Kidney glomerular epithelial cell (primary cell): ENCODE measurements around the gene SH3RF1.

ENCODE experiments used
- DNase-seq: peaks from one replicate; lab custom pipeline; 2025; lab: John Stamatoyannopoulos, UW

The SH3RF1 gene

GRCh38 chr4:169251291-169252235, 19.2 kb downstream of the SH3RF1 start:
- DNase-seq, result peak; percentile 73

DNA sequence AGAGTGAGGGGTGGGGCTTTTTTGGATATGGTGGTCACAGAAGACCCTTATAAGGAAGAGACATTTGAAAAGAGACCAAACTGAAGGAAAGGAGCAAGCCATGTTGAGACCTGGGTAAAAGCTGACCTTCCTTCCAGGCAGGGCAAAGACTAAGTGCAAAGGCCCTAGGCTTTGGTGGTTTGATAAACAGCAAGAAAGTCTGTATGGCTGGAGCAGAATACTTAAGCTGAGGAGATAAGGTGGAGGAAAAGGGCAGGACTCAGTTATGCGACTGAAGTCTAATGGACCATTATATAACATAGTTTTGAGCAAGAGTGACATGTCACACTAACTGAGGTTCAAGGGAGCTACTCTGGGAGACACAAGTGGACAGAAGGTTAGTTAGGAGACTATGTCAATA, 20.0 kb downstream of the SH3RF1 start:
- no peak for DNase-seq

DNA sequence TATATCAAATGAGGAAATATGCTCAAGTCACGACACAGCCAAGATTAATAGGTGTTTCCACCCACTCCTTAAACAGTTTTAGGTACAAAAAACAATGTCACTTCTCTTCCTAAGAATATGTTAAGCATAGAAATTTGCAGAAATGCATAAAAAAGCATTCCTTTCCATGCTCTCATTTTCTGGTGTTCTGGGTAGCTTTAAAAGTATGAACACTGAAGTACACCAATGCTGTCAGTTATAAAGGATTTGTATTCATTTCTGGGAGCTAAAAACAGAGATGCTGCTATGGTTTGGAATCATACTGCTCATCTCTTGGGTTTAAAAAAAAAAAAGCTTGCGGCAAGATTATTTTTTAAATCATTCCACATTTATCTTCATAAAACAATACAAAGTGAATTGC, 20.8 kb downstream of the SH3RF1 start:
- DNase-seq, result no peak

DNA sequence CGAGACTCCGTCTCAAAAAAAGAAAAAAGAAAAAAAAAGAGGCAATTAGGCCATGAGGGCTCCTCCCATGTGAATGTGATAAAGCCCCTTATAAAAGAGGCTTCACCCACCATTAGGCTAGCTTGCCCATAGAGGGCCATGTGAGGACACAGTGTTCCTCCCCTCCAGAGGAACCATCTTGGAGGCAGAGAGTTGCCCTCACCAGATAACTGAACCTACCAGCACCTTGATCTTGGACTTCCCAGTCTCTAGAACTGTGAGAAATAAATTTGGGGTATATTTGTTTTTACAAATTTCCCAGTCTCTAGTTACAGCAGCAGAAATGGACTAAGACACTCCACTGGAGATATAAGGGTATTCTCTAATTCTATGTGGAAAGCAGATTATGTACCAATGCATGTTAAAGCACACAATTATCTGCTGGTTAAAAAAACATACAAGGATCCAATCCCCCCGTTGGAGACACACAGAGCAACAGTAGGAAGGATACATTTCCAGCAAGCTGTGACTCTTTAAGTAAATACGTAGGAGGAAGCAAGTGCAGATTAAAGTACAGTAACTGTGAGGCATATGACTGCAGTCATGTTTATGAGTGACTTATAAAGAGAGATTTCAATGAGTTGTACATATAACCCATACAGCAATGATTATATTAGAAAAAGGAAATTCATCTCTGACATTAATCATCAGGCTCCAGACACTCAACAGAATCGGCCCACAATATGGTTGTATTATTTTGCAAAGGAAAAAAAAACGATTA, 21.4 kb downstream of the SH3RF1 start:
- peak; percentile 97 for DNase-seq

DNA sequence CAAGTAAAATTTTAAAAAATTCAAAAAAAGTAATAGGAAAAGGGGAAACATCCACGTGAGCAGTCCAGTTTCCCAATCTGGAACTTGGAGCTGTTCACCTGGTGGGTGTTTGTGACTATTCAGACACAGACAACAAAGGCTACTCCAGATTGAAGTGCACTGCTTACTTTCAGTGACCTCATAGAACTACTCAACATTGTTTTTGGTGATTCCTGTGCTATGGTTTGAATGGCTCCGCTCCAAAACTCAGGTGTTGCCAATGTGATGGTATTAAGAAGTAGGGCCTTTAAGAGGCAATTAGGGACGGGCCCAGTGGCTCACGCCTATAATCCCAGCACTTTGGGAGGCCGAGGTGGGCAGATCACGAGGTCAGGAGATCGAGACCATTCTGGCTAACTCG, 22.1 kb downstream of the SH3RF1 start:
- DNase-seq, result no peak

DNA sequence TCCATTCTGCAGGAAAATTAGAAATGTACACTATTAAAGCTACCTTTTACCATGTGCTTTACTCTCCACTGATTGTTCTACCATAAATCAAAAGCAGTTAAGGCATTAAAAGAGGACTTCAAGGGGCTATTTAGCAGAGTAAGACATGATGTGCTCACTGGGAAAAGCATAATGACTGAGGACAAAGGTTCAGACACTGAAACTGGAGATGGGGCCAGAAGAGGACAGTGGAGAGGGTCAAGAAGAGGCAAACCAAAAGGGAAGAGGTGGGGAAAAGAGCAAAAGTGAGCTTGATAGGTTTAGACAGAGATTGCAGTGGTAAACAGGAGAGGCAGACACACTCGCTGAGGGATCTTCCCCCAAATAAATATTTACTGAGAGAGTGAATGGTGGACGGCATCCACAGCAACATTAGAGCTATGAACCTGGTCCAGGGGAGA, 23.8 kb downstream of the SH3RF1 start:
- DNase-seq, result no peak

- no peak for DNase-seq
Observed at GRCh38 chr4:169246279-169246678, 24.5 kb downstream of the SH3RF1 start.

GRCh38 chr4:169245061-169245460, 25.7 kb downstream of the SH3RF1 start:
- DNase-seq, result no peak

DNA sequence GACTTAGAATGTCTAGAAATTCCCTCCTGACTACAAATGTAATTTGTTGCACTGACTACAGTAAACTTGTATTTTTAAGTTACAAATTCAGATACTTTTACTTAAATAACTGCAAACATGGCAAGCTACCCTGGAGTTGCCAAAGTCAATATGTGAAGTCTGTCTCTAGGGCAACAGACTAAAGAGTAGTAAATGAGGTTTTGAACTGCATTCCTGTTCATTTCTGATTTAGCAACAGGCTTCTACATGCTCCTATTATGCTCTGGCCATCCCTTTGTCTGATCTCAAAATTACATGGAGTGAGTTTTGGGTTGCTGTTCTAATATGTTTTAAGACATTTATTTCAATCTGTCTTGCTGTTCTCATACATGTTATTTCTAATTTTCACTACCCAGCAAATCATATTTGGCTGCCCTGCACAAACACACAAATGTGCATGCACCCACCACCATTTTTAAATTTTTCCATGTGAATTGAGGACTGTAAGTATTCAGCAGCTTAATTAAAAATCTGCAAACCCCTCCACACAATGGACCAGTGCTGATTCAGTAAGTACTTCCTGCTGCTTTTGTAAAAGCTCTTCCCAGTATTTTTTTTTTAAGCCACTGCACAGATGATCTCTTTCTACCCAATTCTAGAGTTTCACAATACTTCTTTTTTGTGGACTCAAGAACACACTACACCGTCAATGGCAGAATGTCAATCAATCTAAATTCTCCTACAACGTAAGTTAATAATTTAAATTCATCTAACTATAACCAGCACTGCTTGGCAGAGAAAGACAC, 26.7 kb downstream of the SH3RF1 start:
- DNase-seq, result peak; percentile 53

GRCh38 chr4:169241464-169241863, 29.3 kb downstream of the SH3RF1 start:
- no peak for DNase-seq

DNA sequence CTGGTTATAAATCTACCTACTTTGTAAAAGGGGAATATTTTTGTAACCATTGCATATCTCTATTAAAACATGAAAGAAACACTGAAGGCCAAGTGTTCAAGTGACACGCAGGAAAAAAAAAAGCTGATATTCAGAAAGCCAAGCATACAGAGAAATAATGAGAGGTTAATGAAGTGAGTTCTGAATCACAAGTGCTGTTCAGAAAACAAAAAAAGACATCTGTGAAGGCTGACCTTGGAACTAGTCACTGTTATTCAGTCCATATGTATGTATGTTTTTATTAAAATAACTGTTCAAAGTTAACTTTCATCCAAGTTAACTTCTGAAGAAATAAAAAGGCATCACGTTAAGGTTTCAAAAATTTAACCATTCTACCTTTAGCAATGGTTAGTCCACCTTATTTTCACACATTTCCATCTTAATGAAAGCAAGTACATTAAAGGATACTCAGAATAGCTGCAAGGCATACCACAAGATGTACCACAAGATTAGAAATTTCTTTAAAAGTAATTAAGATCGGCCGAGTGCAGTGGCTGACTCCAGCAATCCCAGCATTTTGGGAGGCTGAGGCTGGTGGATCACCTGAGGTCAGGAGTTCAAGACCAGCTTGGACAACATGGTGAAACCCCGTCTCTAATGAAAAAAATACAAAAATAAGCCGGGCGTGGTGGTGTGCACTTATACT, 31.4 kb downstream of the SH3RF1 start:
- no peak for DNase-seq

DNA sequence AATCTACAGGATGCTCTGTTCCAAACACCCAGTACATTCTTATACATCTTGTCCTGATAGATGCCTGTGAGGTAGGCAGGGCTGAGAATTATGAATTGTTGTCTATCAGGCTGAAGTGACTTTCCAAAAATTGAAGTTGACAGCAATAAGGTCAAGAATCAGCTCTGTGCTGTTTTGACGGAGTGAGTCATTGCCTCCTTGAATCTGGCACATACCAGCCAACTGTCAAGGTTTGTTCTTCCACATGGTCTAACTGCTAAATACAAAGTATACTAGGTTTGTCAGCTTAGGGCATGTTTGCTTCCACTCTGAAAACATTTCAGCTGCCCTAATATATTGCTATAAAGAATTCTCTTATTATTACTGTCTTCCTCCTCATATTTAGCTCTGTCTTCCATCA, 32.3 kb downstream of the SH3RF1 start:
- peak; percentile 14 for DNase-seq

DNA sequence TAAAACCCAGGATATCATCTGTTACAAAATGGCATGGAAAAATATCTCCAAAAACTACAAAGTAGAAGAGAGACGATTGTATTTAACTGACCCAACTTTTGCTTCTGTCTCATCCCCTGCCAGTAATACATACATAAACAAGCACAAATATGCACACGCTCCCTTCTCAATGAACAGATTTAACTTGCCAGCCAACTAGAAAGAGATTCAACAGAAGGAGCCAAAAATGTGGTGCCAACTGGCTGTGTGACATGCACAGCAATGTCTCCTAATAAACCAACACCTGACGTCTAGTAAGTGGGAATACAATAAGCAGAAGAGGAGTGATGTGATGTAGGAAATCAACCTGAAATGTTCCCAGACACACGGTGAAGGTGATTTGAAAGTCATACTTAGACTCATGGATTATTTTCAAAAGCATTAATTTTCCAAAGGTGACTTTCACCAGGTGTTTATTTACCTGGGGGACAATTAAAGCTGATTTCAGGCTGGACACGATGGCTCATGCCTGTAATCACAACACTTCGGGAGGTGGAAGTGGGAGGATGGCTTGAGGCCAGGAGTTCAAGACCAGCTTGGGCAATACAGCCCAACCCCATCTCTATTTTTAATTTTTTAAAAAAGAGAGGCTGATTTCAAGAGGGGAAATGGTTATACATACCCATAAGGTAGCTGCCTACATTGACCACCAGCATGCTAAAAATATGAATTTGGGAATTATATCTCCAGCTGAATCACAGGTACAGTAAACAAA, 33.7 kb downstream of the SH3RF1 start:
- DNase-seq, result no peak

DNA sequence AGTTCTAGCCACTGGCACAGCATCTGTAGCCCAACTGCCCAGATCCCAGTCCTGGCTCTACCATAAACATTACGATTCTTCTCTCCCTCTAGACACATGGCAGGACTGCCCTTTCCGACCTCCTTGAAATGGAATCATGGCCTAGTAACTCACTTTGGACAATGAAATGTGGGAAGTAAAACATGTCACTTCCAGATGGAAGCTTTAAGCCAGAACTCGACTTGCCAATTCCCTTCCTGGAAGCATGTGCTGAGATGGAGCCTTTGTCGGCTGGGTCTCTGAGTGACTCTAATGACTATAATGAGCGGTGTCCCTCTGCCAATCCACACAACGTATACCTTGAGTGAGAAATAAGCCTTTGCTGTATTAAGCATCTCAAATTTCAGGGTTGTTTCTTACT, 34.7 kb downstream of the SH3RF1 start:
- no peak for DNase-seq

DNA sequence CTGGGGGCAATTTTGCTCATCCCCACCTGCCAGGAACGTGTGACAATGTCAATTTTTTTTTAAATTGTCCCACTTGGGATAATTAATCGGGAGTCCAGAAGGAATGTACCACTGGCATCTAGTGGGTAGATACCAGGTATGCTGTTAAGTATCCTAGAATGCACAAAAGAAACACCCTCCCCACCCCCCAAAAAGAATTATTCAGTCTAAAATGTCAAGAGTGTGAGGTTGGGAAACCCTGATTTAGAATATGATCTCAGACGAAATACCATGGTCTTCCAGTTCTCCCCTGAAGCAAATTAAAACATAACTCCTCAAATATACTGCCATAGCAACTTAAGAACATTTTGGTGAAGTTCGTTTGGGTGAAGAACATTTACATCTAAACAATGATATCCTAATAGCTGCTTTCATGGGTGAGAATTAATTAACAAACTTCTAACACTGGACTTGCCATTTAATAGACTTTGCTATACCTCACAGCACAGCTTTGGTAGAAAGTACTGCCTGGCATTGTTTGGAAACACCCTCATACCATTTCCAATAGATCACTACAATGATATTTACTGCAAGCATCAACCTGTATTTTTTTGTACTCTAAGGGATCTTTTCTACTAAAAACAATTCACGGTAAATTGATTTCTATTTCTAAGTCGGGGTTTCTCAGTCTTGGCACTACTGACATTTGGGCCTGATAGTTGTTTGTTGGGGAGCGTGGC, 36.5 kb downstream of the SH3RF1 start:
- DNase-seq, result peak; percentile 57

DNA sequence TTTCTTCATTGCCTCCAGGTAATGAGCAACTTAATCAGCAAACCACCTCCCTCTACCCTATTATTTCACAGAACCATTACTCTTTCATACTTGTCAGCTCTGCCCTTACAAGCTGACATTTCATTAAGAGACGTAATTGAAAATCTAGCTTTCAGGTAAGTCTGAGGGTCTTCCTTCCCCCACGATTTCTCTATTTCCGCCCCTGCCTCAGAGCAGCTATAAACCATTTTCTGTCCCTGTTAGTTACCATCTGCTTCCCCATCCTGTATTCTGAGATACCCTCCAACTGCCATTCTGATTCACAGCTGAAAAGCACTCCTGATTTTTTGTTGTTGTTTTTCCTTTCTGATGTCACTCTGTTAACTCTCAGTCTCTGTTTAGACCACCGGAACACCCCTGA, 37.1 kb downstream of the SH3RF1 start:
- no peak for DNase-seq

DNA sequence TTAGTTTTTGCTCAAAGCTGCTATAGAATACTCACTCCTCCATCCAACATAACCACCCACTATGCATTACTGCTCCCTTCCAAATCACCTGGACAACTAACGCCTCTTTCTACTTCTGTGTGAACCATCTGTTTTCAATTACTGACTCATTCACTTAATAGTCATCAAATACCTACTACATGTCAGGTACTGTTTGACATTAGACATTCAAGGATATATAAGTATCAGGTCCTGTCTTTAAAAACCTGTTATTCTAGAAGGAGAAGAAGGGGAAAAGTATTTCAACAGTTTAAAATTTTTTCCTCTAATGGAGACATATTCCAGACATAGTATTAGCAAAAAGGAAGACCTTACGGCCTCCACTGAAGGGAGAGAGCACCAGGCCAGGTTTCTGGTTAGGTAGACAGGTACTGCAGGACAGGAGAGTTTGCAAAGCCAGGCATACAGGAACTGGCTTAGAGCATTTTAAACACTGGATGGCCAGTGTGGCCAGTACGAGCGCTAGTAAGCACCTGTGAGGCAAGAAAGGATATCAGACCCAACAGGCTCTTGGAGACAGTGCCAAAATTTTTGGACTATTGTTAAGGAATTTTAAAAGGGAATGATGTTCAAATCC, 39.0 kb downstream of the SH3RF1 start:
- DNase-seq, result no peak

- peak; percentile 92 for DNase-seq
Observed at GRCh38 chr4:169229571-169230028, 41.2 kb downstream of the SH3RF1 start.

DNA sequence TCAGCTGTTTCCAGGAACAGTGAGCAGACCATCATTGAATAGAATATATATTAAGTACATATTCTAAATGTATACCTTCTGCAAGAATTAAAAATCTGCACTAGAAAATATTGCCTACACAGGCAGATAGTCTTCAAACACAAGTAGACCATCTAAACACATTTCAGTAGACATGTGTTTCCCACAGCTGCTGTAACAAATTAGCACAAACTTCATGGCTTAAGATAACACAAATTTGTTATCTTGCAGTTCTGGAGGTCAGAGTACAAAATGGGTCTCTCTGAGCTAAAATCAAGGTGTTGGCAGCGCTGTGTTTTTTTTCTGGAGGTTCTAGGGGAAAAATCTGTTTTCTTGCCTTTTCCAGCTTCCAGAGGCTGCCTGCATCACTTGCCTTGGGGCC, 42.7 kb downstream of the SH3RF1 start:
- no peak for DNase-seq

GRCh38 chr4:169226565-169226964, 44.2 kb downstream of the SH3RF1 start:
- DNase-seq, result no peak
